ENCODE results near the gene ECEL1.

DNA sequence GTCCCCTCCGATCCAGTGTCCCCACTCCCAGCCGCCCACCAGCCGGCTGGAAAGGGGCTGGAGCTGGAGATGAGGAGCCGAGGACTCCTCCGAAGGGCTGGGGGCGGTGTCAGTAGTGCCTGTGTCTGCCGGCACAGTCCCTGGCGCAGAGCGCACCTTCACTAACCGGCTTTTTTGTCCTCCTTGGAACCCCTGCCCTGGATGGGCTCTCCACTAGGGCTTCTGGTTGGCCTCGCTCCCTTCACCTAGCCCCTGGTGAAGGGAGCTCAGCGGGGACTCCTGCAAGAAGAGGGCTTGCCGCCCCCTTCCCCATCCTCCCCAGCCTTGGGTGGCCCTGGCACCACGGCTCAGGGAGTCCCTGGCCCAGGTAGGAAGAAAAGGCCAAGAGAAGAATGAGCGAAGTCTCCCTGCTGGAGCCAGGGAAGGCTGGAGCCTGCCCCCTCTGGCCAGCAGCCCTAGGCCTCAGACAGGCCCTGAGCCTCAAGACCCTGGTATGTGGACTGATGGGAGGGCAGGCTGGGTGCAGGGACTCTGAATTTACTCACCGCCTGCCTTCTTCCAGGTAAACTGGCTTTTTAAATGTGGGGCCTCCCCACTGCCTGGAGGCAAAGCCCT, 570 bp upstream of the ECEL1 start:
- TF ChIP-seq CREB1 (CRISPR knock-in tag; IDR thresholded peaks at IDR 0.05; ENCODE audit: low read depth) = no peak
- TF ChIP-seq, protein P1, sequence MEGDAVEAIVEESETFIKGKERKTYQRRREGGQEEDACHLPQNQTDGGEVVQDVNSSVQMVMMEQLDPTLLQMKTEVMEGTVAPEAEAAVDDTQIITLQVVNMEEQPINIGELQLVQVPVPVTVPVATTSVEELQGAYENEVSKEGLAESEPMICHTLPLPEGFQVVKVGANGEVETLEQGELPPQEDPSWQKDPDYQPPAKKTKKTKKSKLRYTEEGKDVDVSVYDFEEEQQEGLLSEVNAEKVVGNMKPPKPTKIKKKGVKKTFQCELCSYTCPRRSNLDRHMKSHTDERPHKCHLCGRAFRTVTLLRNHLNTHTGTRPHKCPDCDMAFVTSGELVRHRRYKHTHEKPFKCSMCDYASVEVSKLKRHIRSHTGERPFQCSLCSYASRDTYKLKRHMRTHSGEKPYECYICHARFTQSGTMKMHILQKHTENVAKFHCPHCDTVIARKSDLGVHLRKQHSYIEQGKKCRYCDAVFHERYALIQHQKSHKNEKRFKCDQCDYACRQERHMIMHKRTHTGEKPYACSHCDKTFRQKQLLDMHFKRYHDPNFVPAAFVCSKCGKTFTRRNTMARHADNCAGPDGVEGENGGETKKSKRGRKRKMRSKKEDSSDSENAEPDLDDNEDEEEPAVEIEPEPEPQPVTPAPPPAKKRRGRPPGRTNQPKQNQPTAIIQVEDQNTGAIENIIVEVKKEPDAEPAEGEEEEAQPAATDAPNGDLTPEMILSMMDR (conservative IDR thresholded peaks at IDR 0.05; ENCODE audit: low read depth in 2 of 2) = peak; percentile 37 to 43; a peak in 3 of 4 replicates
- TF ChIP-seq EZH2 (IDR thresholded peaks at IDR 0.05; ENCODE audit: low read depth, unreplicated experiment) = peak; percentile 85
- no peak for TF ChIP-seq JUNB (IDR thresholded peaks at IDR 0.05; ENCODE audit: unreplicated experiment)
- no peak for TF ChIP-seq REST (IDR thresholded peaks at IDR 0.05; ENCODE audit: unreplicated experiment)
- TF ChIP-seq POLR2AphosphoS5 (IDR thresholded peaks at IDR 0.05; ENCODE audit: low read depth) = no peak
- peak; percentile 74 for TF ChIP-seq EZH2phosphoT487 (IDR thresholded peaks at IDR 0.05; ENCODE audit: unreplicated experiment)
- no peak for TF ChIP-seq STAT1 (IDR thresholded peaks at IDR 0.05; ENCODE audit: unreplicated experiment)
- TF ChIP-seq ZNF331 (CRISPR knock-in tag; IDR thresholded peaks at IDR 0.05; ENCODE audit: low read depth) = no peak
- no peak for TF ChIP-seq ETS1 (IDR thresholded peaks at IDR 0.05)
